Prostate gland (tissue), 2 donors: ENCODE results near the gene RBP3. TPM values are rescaled to one million over a fixed set of nuclear protein-coding genes. Genes with fewer than 3 reads are reported as not detected.

Experiments used
- DNase-seq: peaks from one replicate; pipeline ENCODE4 v3.0.0-alpha.2; 2019; ENCODE audit warnings: low spot score
- H3K27ac ChIP-seq, 2 donors: fragments of 200-600 bp; sonication (generic); 2 replicates each; pipeline ENCODE4 v1.5.1; 2017 to 2019
- H3K27me3 ChIP-seq: fragments of 200-600 bp; sonication (generic); replicated peaks from 2 replicates; pipeline ENCODE4 v1.5.1; 2019; ENCODE audit not compliant: insufficient read depth
- H3K36me3 ChIP-seq, 2 donors: fragments of 200-600 bp; sonication (generic); 1 replicate in 1 of 2; 2 replicates in 1 of 2; pipeline versions ENCODE4 v1.5.1 to v1.8.1; 2017 to 2019
- H3K4me1 ChIP-seq: fragments of 200-600 bp; sonication (generic); replicated peaks from 2 replicates; pipeline ENCODE4 v1.5.1; 2019
- H3K4me3 ChIP-seq, 2 donors: fragments of 200-600 bp; sonication (generic); 2 replicates each; pipeline ENCODE4 v1.5.1; 2017 to 2019
- H3K9me3 ChIP-seq: fragments of 200-600 bp; sonication (generic); 2 replicates; pipeline ENCODE4 v1.5.1; 2017
- POLR2A ChIP-seq: fragments of 450-650 bp; IDR thresholded peaks from one replicate; pipeline ENCODE4 v1.6.1; 2016; ENCODE audit warnings: antibody characterized with exemption, mild to moderate bottlenecking
- POLR2AphosphoS5 ChIP-seq: sonication (generic); formaldehyde crosslinking; IDR thresholded peaks from one replicate; pipeline ENCODE4 v1.6.1; 2017; ENCODE audit warnings: antibody characterized with exemption
- WGBS: methylation state at CpG from one replicate; pipeline ENCODE4 v1.1.5; 2018; 5-methylcytosine and 5-hydroxymethylcytosine counted together
- intact Hi-C: fragments of 100-400 bp; cut with DNase I; formaldehyde crosslinking; loops from one replicate; pipeline ENCODE4 v1.14.2; 2022
- total RNA-seq, 2 donors: library from RNA; depleted of rRNA; stranded (reverse); fragments of >200 nt; gene quantifications; one replicate each; pipeline ENCODE4 v1.1.0, GENCODE V29; 2016
- TF ChIP-seq, protein P1 (sequence below), 4 experiments: fragments of 200-600 bp in 2 of 4; fragments of 450-650 bp in 2 of 4; sonication (generic) in 2 of 4; IDR thresholded peaks; 1 replicate in 3 of 4; 2 replicates in 1 of 4; pipeline ENCODE4 v1.5.1; 2016 to 2019; ENCODE audit warnings: antibody characterized with exemption in 4 of 4, mild to moderate bottlenecking in 2 of 4, moderate library complexity in 2 of 4

RBP3 gene
- total RNA-seq, 2 donors from 2014 or later = not detected

DNA sequence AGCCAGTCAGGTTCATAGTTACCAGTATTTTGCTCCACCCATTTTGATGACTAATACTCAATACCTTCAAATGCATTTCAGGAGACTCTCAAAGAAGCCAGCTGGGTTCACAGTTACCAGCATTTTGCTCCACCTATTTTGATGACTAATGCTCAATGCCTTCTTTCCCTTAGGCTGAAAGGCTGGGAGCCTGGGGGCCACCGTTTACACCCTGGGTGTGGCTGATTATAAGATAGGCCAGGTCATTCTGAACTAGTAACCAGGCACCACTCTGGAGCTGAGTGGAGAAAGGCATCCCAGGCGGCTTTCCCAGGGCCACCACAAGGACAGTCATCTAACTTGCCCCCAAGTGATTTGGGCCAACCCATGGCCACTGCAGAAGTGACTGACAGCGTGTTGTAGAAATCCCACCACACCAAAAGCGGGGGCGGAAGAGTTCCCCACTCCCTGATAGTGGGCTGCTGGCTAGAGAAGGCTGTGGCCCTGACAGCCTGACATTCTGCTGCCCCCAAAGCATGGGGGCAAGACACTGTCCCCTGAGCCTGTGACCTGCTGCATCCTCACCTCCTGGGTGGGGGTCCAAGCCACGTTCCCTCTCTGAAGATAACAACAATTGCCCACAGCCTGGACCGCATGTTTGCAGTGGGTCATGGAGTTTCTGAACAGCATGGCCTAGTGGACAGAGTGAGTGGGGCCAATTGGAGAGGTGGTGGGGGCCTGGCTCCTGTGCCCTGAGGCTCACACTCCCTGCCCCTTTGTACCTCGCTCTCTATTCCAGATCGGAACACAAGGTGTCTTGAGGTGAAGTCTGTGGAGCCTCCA lies 58.9 kb downstream of the RBP3 start:
- TF ChIP-seq POLR2AphosphoS5 (no peak), POLR2A (no peak)
- TF ChIP-seq, protein P1, sequence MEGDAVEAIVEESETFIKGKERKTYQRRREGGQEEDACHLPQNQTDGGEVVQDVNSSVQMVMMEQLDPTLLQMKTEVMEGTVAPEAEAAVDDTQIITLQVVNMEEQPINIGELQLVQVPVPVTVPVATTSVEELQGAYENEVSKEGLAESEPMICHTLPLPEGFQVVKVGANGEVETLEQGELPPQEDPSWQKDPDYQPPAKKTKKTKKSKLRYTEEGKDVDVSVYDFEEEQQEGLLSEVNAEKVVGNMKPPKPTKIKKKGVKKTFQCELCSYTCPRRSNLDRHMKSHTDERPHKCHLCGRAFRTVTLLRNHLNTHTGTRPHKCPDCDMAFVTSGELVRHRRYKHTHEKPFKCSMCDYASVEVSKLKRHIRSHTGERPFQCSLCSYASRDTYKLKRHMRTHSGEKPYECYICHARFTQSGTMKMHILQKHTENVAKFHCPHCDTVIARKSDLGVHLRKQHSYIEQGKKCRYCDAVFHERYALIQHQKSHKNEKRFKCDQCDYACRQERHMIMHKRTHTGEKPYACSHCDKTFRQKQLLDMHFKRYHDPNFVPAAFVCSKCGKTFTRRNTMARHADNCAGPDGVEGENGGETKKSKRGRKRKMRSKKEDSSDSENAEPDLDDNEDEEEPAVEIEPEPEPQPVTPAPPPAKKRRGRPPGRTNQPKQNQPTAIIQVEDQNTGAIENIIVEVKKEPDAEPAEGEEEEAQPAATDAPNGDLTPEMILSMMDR (IDR thresholded peaks at IDR 0.05) = no peak
- H3K9me3 ChIP-seq = no peaks in the 10 kb centered on the region
- intact Hi-C loops = no loop called here
- no peak for DNase-seq
- H3K36me3 ChIP-seq = no peaks in the 10 kb centered on the region
- no peaks in the 10 kb centered on the region for H3K27me3 ChIP-seq
- 77% methylated on average over 6 of the region's 9 CpGs for WGBS
- no peaks in the 10 kb centered on the region for H3K4me1 ChIP-seq
- H3K27ac ChIP-seq = no peak overlapping the region
- no peak overlapping the region for H3K4me3 ChIP-seq

Other genes starting within 250 kb of the RBP3 start
- 10 to 100 TPM in 1 of 2 donors, under 1 TPM in 1; 0.32 to 28.0 TPM for gene GDF10, start 48.2 kb upstream of the RBP3 start, total RNA-seq
- not detected for gene GDF2, start 25.9 kb upstream of the RBP3 start, total RNA-seq
- gene ZNF488, start 35.9 kb downstream of the RBP3 start, total RNA-seq = 1 to 10 TPM; 1.5 to 1.9 TPM
- 10 to 100 TPM in 1 of 2 donors, 1 to 10 TPM in 1; 8.2 to 13.9 TPM for gene ANXA8, start 135.8 kb downstream of the RBP3 start, total RNA-seq
- gene FAM25G, start 143.3 kb downstream of the RBP3 start, total RNA-seq = not detected
- 1 to 10 TPM; 6.8 to 9.5 TPM for gene AGAP9, start 175.3 kb downstream of the RBP3 start, total RNA-seq